ENCODE measurements around the gene STK39.
A peak's percentile ranks its signal among the peaks of the same experiment; 100 is the strongest.

STK39 gene

DNA sequence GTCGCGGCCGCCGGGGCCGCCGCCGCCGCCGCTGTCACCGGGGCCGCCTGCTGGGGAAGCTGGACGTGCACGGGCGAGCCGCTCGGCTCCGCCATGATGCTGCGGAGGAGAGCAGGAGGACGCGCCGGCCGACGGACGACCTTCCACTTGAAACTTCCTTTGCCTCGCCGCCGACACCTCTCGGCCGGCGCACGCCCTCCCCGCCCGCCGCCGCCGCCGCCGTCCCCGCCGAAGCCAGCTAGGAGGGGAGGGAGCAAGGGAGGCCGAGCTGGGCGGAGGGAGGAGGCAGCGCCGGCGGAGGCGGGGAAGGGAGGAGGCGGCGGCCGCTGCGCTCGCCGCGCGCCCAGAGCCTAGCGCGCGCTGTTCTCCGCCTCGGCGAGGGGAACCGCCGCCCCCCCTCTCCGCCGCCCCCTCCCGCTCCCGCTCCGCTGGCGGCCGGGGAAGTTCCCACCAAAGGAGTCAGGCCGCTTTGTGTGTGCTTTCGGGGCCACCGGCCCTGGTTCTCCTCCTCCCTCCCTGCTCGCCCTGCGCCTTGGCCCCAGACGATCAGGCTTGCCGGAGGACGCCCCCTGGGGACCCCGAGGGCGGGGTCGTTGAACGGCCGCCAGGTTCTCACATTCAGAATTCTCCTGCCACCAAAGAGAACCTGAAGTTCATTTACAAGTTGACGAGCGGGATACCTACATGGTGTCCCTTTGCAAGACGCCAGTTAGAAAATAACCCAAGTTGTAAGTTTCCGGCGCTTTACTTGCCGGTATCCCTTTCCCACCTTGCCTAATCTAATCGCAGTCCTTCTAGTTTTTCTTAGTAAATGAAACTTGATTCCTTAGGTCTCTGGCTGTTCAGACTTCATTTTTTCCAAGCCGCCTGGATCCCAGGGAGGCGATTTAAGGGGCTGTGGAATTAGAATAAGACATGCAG lies at the start of gene STK39:
STK39 (minus strand) TSS at position 255 of the 921 bp plus-strand sequence; CDS start at position 95, 160 bp downstream.
- TF ChIP-seq, protein P1, sequence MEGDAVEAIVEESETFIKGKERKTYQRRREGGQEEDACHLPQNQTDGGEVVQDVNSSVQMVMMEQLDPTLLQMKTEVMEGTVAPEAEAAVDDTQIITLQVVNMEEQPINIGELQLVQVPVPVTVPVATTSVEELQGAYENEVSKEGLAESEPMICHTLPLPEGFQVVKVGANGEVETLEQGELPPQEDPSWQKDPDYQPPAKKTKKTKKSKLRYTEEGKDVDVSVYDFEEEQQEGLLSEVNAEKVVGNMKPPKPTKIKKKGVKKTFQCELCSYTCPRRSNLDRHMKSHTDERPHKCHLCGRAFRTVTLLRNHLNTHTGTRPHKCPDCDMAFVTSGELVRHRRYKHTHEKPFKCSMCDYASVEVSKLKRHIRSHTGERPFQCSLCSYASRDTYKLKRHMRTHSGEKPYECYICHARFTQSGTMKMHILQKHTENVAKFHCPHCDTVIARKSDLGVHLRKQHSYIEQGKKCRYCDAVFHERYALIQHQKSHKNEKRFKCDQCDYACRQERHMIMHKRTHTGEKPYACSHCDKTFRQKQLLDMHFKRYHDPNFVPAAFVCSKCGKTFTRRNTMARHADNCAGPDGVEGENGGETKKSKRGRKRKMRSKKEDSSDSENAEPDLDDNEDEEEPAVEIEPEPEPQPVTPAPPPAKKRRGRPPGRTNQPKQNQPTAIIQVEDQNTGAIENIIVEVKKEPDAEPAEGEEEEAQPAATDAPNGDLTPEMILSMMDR (conservative IDR thresholded peaks at IDR 0.05) = no peak
- TF ChIP-seq ZFX (IDR thresholded peaks at IDR 0.05) = no peak
- H3K27ac ChIP-seq = peak within 1 kb of the TSS; percentile 99

DNA sequence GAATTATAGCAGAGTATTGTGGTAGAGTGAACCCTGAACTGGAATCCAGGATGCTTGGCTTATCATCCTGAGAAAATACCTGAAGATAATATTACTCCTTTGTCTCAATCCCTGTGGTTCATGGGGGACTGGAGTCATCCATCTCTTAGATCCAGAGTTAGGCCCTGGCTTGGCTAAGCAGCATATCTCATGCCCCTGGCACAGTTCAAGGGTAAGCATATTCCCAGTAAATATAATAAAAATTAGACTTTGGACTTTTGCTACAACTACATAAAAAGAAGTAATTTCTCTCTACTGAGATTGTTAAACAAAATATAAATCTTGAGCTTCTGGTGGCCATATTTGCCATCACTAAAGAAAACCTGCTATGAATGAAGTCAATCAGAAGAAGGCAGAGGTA lies 47.7 kb upstream of the STK39 start:
- no peak overlapping the region for H3K27ac ChIP-seq
- no peak for TF ChIP-seq ZFX (IDR thresholded peaks at IDR 0.05)
- TF ChIP-seq, protein P1 (conservative IDR thresholded peaks at IDR 0.05) = no peak

- TF ChIP-seq ZFX (IDR thresholded peaks at IDR 0.05) = no peak
- TF ChIP-seq, protein P1 (conservative IDR thresholded peaks at IDR 0.05) = no peak
- no peak overlapping the region for H3K27ac ChIP-seq
Observed at GRCh38 chr2:168294409-168294808, 47.0 kb upstream of the STK39 start.

DNA sequence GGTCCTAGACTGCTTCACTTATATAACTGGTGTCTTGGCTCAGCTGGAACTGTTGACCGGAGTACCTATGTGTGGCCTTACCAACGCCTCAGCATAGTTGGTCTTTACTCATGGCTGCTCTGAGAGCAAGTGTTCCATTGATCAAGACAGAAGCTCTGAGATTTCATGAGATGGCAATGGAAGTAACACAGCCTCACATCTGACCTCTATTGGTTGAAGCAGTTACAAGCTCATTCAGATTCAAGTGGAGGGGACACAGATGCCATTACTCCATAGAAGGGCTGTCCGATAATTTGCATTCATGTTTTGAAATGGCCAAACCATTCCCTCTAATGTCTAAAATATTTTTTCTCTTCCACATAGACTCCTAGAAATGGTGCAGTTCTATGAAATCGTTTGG lies 46.4 kb upstream of the STK39 start:
- no peak overlapping the region for H3K27ac ChIP-seq
- TF ChIP-seq, protein P1 (conservative IDR thresholded peaks at IDR 0.05) = 0 out of 2 replicates have a peak, but pooled peaks have one; percentile 5
- TF ChIP-seq ZFX (IDR thresholded peaks at IDR 0.05) = no peak

- H3K27ac ChIP-seq = no peak overlapping the region
Observed at GRCh38 chr2:168290391-168290790, 43.0 kb upstream of the STK39 start.

DNA sequence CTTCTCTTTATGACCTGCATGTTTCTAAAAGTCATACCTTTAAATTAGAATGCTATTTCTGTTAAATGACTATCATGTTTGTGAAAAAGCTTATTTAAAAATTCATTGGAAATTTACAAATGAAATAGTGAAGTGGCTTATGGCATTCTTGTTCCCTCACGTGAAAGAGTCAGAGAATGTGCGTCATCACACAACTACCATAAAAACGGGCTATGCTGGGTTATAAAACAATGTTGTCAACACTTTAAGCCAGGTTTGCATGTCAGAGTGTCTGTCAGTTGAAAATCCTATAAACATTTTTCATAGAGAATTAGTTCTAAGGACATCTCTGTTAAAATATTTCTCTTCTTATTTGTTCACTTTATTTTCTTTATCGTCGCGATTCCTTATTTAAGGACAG lies 42.5 kb upstream of the STK39 start:
- no peak for TF ChIP-seq ZFX (IDR thresholded peaks at IDR 0.05)
- TF ChIP-seq, protein P1 (conservative IDR thresholded peaks at IDR 0.05) = no peak
- H3K27ac ChIP-seq = no peak overlapping the region

More at GRCh38 chr2:168290391-168290790, 43.0 kb upstream of the STK39 start:
- TF ChIP-seq, protein P1 (conservative IDR thresholded peaks at IDR 0.05) = no peak
- no peak for TF ChIP-seq ZFX (IDR thresholded peaks at IDR 0.05)

GRCh38 chr2:168286535-168286934 lies 39.1 kb upstream of the STK39 start:
- TF ChIP-seq, protein P1 (conservative IDR thresholded peaks at IDR 0.05) = no peak
- peak overlapping the region; percentile 51; the same call in 1 of the 2 replicates for H3K27ac ChIP-seq

Data from C4-2B (cell line).